WTC11 (cell line): ENCODE measurements around the gene P2RY4. TPM values are rescaled to one million over a fixed set of nuclear protein-coding genes. Genes with fewer than 3 reads are reported as not detected.

Experiments
- ATAC-seq: fragments of 200-7000 bp; cut with Tn5 transposase; 2 replicates; pipeline ENCODE4 v1.10.0; 2021; ENCODE audit warnings: mild to moderate bottlenecking, moderate library complexity
- CTCF ChIA-PET: fragments of 300-600 bp; sonication (Branson Sonifier 250); formaldehyde crosslinking; loops from one replicate; lab custom pipeline; 2021; ENCODE audit warnings: antibody characterized with exemption; lab: Charles Lee
- POLR2A ChIA-PET: fragments of 350-600 bp; sonication (Branson Sonifier 250); formaldehyde crosslinking; loops from one replicate; lab custom pipeline; 2021; ENCODE audit warnings: antibody characterized with exemption; lab: Charles Lee
- DNase-seq: peaks from one replicate; pipeline ENCODE4 v3.0.0; 2021; ENCODE audit warnings: low spot score
- H3K27ac Mint-ChIP-seq: 2 replicates; pipeline ENCODE4 v1.8.0; 2021; ENCODE audit warnings: mixed read lengths
- H3K27me3 Mint-ChIP-seq: 2 replicates; pipeline ENCODE4 v1.8.0; 2021; ENCODE audit warnings: low read depth, mild to moderate bottlenecking, moderate library complexity, mixed read lengths
- H3K36me3 Mint-ChIP-seq: 2 replicates; pipeline ENCODE4 v1.8.0; 2021; ENCODE audit warnings: mixed read lengths
- H3K4me1 Mint-ChIP-seq: 2 replicates; pipeline ENCODE4 v1.8.0; 2022; ENCODE audit warnings: mixed read lengths
- H3K4me3 Mint-ChIP-seq: 2 replicates; pipeline ENCODE4 v1.8.0; 2021; ENCODE audit warnings: mild to moderate bottlenecking, moderate library complexity, mixed read lengths
- H3K9me3 Mint-ChIP-seq: 2 replicates; pipeline ENCODE4 v1.8.0; 2021; ENCODE audit warnings: mixed read lengths
- AFF4 ChIP-seq: sonication (generic); formaldehyde crosslinking; IDR thresholded peaks from 2 replicates; pipeline ENCODE4 v1.8.1; 2023; ENCODE audit warnings: mild to moderate bottlenecking, missing genetic modification reagents, borderline replicate concordance
- ARID4B ChIP-seq: sonication (generic); formaldehyde crosslinking; IDR thresholded peaks from 2 replicates; pipeline ENCODE4 v1.8.0; 2023; ENCODE audit warnings: missing genetic modification reagents, mild to moderate bottlenecking, borderline replicate concordance
- ATF1 ChIP-seq: sonication (generic); formaldehyde crosslinking; IDR thresholded peaks from 2 replicates; pipeline ENCODE4 v1.8.1; 2023; ENCODE audit warnings: mild to moderate bottlenecking, moderate library complexity, missing genetic modification reagents
- ATF2 ChIP-seq: sonication (generic); formaldehyde crosslinking; IDR thresholded peaks from 2 replicates; pipeline ENCODE4 v1.8.1; 2022; ENCODE audit warnings: low read depth, missing genetic modification reagents, borderline replicate concordance
- CDX4 ChIP-seq: fragments of 250-450 bp; sonication (Bioruptor Pico); IDR thresholded peaks from 2 replicates; pipeline ENCODE4 v1.9.0; 2021; ENCODE audit warnings: moderate library complexity, mild to moderate bottlenecking, inconsistent platforms, borderline replicate concordance
- E2F1 ChIP-seq: sonication (generic); formaldehyde crosslinking; IDR thresholded peaks from 2 replicates; pipeline ENCODE4 v1.8.0; 2022; ENCODE audit warnings: mild to moderate bottlenecking, missing genetic modification reagents
- E2F4 ChIP-seq: sonication (generic); formaldehyde crosslinking; IDR thresholded peaks from 2 replicates; pipeline ENCODE4 v1.8.1; 2022; ENCODE audit warnings: low read depth, mild to moderate bottlenecking, moderate library complexity, missing genetic modification reagents, borderline replicate concordance
- ELF4 ChIP-seq: sonication (generic); formaldehyde crosslinking; IDR thresholded peaks from 2 replicates; pipeline ENCODE4 v1.8.1; 2022; ENCODE audit warnings: low read depth, mild to moderate bottlenecking, moderate library complexity, missing genetic modification reagents
- FOXP1 ChIP-seq: sonication (generic); formaldehyde crosslinking; IDR thresholded peaks from 2 replicates; pipeline ENCODE4 v1.8.0; 2022; ENCODE audit warnings: missing genetic modification reagents, mild to moderate bottlenecking, moderate library complexity, borderline replicate concordance
- IRF2 ChIP-seq: sonication (generic); formaldehyde crosslinking; IDR thresholded peaks from 2 replicates; pipeline ENCODE4 v1.8.0; 2022; ENCODE audit warnings: low read depth, missing genetic modification reagents, borderline replicate concordance
- JAZF1 ChIP-seq: fragments of 250-450 bp; sonication (Bioruptor Pico); IDR thresholded peaks from 2 replicates; pipeline ENCODE4 v1.9.0; 2021; ENCODE audit warnings: moderate library complexity, mild to moderate bottlenecking, inconsistent platforms
- MXD4 ChIP-seq: fragments of 250-450 bp; sonication (Bioruptor Pico); IDR thresholded peaks from 2 replicates; pipeline ENCODE4 v1.8.0; 2021; ENCODE audit warnings: mild to moderate bottlenecking, moderate library complexity, borderline replicate concordance
- NFATC4 ChIP-seq: fragments of 250-450 bp; sonication (Bioruptor Pico); IDR thresholded peaks from 2 replicates; pipeline ENCODE4 v1.9.0; 2021; ENCODE audit warnings: mild to moderate bottlenecking
- SMAD3 ChIP-seq: sonication (generic); formaldehyde crosslinking; IDR thresholded peaks from 2 replicates; pipeline ENCODE4 v1.8.0; 2022; ENCODE audit warnings: missing genetic modification reagents, mild to moderate bottlenecking, borderline replicate concordance
- SP1 ChIP-seq: sonication (generic); formaldehyde crosslinking; conservative IDR thresholded peaks from 2 replicates; pipeline ENCODE4 v1.8.1; 2022; ENCODE audit warnings: missing genetic modification reagents
- TEAD4 ChIP-seq: sonication (generic); formaldehyde crosslinking; IDR thresholded peaks from 2 replicates; pipeline ENCODE4 v1.8.0; 2022; ENCODE audit warnings: mild to moderate bottlenecking, missing genetic modification reagents
- TP53 ChIP-seq: sonication (generic); formaldehyde crosslinking; IDR thresholded peaks from 2 replicates; pipeline ENCODE4 v1.8.1; 2023; ENCODE audit warnings: mild to moderate bottlenecking, missing genetic modification reagents
- ZNF232 ChIP-seq: sonication (generic); formaldehyde crosslinking; IDR thresholded peaks from 2 replicates; pipeline ENCODE4 v1.8.0; 2022; ENCODE audit warnings: mild to moderate bottlenecking, missing genetic modification reagents
- ZNF423 ChIP-seq: fragments of 250-450 bp; sonication (Bioruptor Pico); IDR thresholded peaks from 2 replicates; pipeline ENCODE4 v2.1.2; 2022; ENCODE audit warnings: mild to moderate bottlenecking, moderate library complexity
- total RNA-seq: library from RNA; stranded (reverse); gene quantifications from 3 replicates; pipeline ENCODE4 v1.2.3, GENCODE V29; 2021

Gene P2RY4
- total RNA-seq, 1 experiment from 2014 or later: not detected

- Mint-ChIP-seq H3K27ac (no peak overlapping the region), H3K27me3 (no peaks in the 10 kb centered on the region), H3K36me3 (no peaks in the 10 kb centered on the region), H3K4me3 (no peak overlapping the region), H3K9me3 (no peaks in the 10 kb centered on the region), H3K4me1 (no peaks in the 10 kb centered on the region)
- ChIA-PET POLR2A (no interaction called here), CTCF (no interaction called here)
- DNase-seq: no peak
- no peak for TF ChIP-seq JAZF1
- no peak for TF ChIP-seq ARID4B (CRISPR knock-in tag)
- TF ChIP-seq TP53 (CRISPR knock-in tag): no peak
- TF ChIP-seq ATF1: no peak
- no peak for TF ChIP-seq SP1 (CRISPR knock-in tag)
- TF ChIP-seq CDX4: no peak
- no peak for TF ChIP-seq SMAD3
- TF ChIP-seq NFATC4 (CRISPR knock-in tag): no peak
- TF ChIP-seq ELF4 (CRISPR knock-in tag): no peak
- TF ChIP-seq FOXP1 (CRISPR knock-in tag): no peak
- TF ChIP-seq E2F4 (CRISPR knock-in tag): no peak
- no peak for TF ChIP-seq ZNF232 (CRISPR knock-in tag)
- TF ChIP-seq MXD4 (CRISPR knock-in tag): no peak
- TF ChIP-seq AFF4 (CRISPR knock-in tag): no peak
- TF ChIP-seq ATF2 (CRISPR knock-in tag): no peak
- TF ChIP-seq E2F1: no peak
- no peak for TF ChIP-seq IRF2 (CRISPR knock-in tag)
- no peak for TF ChIP-seq TEAD4 (CRISPR knock-in tag)
- no peak for TF ChIP-seq ZNF423 (CRISPR knock-in tag)
- TF ChIP-seq, all 79 proteins: peak for 0
- no peak for ATAC-seq
Observed at GRCh38 chrX:70226687-70227086, 33.3 kb downstream of the P2RY4 start.
